Hepatocyte (in vitro differentiated cells): Measurements from ENCODE around the gene POU2AF3. TPM values are rescaled to one million over a fixed set of nuclear protein-coding genes. Genes with fewer than 3 reads are reported as not detected.

Source experiments
- DNase-seq: peaks from one replicate; pipeline ENCODE4 v3.0.0-alpha.2; 2016; ENCODE audit warnings: low spot score
- H2AFZ ChIP-seq: fragments of 200-600 bp; sonication (generic); 2 replicates; pipeline ENCODE4 v1.6.0; 2016; ENCODE audit warnings: antibody characterized with exemption, mild to moderate bottlenecking
- H3K27ac ChIP-seq: fragments of 200-600 bp; sonication (generic); 2 replicates; pipeline ENCODE4 v1.5.1; 2016; ENCODE audit warnings: mild to moderate bottlenecking
- H3K27me3 ChIP-seq: fragments of 200-600 bp; sonication (generic); 2 replicates; pipeline ENCODE4 v1.6.1; 2016
- H3K36me3 ChIP-seq: fragments of 200-600 bp; sonication (generic); replicated peaks from 2 replicates; pipeline ENCODE4 v1.5.1; 2016; ENCODE audit warnings: low read depth; ENCODE audit not compliant: insufficient read depth
- H3K4me1 ChIP-seq: fragments of 200-600 bp; sonication (generic); 2 replicates; pipeline ENCODE4 v1.5.1; 2016; ENCODE audit warnings: mild to moderate bottlenecking, moderate library complexity; ENCODE audit not compliant: insufficient read depth
- H3K4me2 ChIP-seq: fragments of 200-600 bp; sonication (generic); 2 replicates; pipeline ENCODE4 v1.6.0; 2016
- H3K4me3 ChIP-seq: fragments of 200-600 bp; sonication (generic); 2 replicates; pipeline ENCODE4 v1.5.1; 2016; ENCODE audit warnings: mild to moderate bottlenecking
- H3K79me2 ChIP-seq: fragments of 200-600 bp; sonication (generic); 2 replicates; pipeline ENCODE4 v1.6.0; 2017; ENCODE audit warnings: mild to moderate bottlenecking
- H3K9me2 ChIP-seq: fragments of 200-600 bp; sonication (generic); replicated peaks from 2 replicates; pipeline ENCODE4 v1.6.0; 2017; ENCODE audit warnings: mild to moderate bottlenecking; ENCODE audit not compliant: insufficient read depth
- H3K9me3 ChIP-seq: fragments of 200-600 bp; sonication (generic); 2 replicates; pipeline ENCODE4 v1.5.1; 2016; ENCODE audit warnings: low read depth, mild to moderate bottlenecking
- H4K20me1 ChIP-seq: fragments of 200-600 bp; sonication (generic); 2 replicates; pipeline ENCODE4 v1.6.0; 2016; ENCODE audit warnings: mild to moderate bottlenecking; ENCODE audit not compliant: insufficient read depth, poor library complexity, severe bottlenecking
- EZH2 ChIP-seq: fragments of 200-600 bp; sonication (generic); IDR thresholded peaks from 2 replicates; pipeline ENCODE4 v1.6.1; 2016; ENCODE audit warnings: antibody characterized with exemption, mild to moderate bottlenecking, borderline replicate concordance
- EZH2phosphoT487 ChIP-seq: fragments of 200-600 bp; sonication (generic); IDR thresholded peaks from one replicate; pipeline ENCODE4 v1.6.1; 2018; ENCODE audit warnings: antibody characterized with exemption, mild to moderate bottlenecking, low read depth, moderate library complexity; ENCODE audit not compliant: unreplicated experiment, severe bottlenecking
- whole genome bisulfite sequencing: methylation state at CpG from one replicate; pipeline ENCODE4 v1.1.6; 2016; ENCODE audit warnings: low lambda C conversion rate; ENCODE audit errors: missing lambda C conversion rate; 5-methylcytosine and 5-hydroxymethylcytosine counted together
- polyA plus RNA-seq: library from polyadenylated mRNA; unstranded; fragments of >200 nt; fragmentation: Nextera tagmentation; extraction: Ambion mirVana; gene quantifications from 2 replicates; pipeline ENCODE4 v1.2.1, GENCODE V29; 2016
- total RNA-seq: library from RNA; depleted of rRNA; stranded (reverse); fragments of >200 nt; gene quantifications from 2 replicates; pipeline ENCODE4 v1.2.3, GENCODE V29; 2014
- TF ChIP-seq, protein P1 (sequence below): fragments of 200-600 bp; sonication (generic); IDR thresholded peaks from 2 replicates; pipeline ENCODE4 v1.5.1; 2016; ENCODE audit warnings: antibody characterized with exemption, mild to moderate bottlenecking; ENCODE audit not compliant: poor library complexity

The POU2AF3 gene
- total and polyA plus RNA-seq, 2 experiments from 2014 or later, result 2.5 to 3.0 TPM

DNA sequence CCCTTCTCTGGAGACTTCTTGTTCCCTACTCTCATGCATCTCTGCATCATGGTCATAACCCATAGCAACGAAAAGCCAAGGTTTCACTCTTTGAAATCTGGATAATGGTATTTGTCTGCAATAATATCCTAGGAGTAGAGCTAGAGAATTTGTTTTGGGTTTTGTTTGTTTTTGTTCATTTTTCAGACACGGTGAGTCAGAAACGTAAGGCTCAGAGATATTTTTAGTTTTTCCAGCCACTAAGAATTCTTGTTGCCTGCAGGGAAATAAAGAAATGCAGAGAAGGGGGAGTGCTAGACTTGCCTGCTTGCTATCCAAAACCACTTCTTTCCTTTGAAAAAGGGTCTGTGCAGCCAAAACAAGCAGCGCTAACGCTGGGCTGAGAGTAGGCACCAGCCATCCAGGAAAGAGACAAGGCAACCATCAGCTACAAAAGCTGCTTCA lies 26.0 kb downstream of the POU2AF3 start:
- no peaks in the 10 kb centered on the region for H3K9me2 ChIP-seq
- no peaks in the 10 kb centered on the region for H3K27me3 ChIP-seq
- WGBS, result 54% methylated on average over 5 of the region's 5 CpGs
- DNase-seq, result no peak
- H3K27ac ChIP-seq, result no peak overlapping the region
- H3K4me1 ChIP-seq, result peaks cover 19% of the 10 kb centered on the region
- no peak for TF ChIP-seq EZH2
- TF ChIP-seq, protein P1, sequence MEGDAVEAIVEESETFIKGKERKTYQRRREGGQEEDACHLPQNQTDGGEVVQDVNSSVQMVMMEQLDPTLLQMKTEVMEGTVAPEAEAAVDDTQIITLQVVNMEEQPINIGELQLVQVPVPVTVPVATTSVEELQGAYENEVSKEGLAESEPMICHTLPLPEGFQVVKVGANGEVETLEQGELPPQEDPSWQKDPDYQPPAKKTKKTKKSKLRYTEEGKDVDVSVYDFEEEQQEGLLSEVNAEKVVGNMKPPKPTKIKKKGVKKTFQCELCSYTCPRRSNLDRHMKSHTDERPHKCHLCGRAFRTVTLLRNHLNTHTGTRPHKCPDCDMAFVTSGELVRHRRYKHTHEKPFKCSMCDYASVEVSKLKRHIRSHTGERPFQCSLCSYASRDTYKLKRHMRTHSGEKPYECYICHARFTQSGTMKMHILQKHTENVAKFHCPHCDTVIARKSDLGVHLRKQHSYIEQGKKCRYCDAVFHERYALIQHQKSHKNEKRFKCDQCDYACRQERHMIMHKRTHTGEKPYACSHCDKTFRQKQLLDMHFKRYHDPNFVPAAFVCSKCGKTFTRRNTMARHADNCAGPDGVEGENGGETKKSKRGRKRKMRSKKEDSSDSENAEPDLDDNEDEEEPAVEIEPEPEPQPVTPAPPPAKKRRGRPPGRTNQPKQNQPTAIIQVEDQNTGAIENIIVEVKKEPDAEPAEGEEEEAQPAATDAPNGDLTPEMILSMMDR, result no peak
- no peaks in the 10 kb centered on the region for H3K79me2 ChIP-seq
- H3K4me2 ChIP-seq, result no peak overlapping the region
- H3K9me3 ChIP-seq, result no peaks in the 10 kb centered on the region
- no peak overlapping the region for H3K4me3 ChIP-seq
- no peaks in the 10 kb centered on the region for H4K20me1 ChIP-seq
- H3K36me3 ChIP-seq, result no peaks in the 10 kb centered on the region
- H2AFZ ChIP-seq, result no peak overlapping the region

DNA sequence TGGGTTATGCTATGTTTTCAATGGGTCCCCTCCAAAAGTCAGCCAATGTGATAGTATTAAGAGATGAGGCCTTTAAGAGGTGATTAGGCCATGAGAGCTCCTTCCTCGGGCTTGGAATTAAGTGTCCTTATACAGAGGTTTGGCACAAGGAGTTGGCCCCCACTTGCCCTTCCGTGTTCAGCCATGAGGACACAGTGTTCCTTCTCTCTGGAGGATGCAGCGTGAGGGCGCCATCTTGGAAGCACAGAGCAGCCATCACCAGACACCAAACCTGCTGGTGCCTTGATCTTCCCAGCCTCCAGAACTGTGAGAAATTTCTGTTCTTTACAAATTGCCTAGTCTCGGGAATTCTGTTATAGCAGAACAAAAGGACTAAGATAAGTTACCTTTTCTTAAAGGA lies 26.9 kb downstream of the POU2AF3 start:
- Histone ChIP-seq H3K4me2 (no peak overlapping the region), H3K79me2 (no peaks in the 10 kb centered on the region), H3K4me3 (no peak overlapping the region), H4K20me1 (no peaks in the 10 kb centered on the region), H3K9me2 (no peaks in the 10 kb centered on the region), H3K27me3 (no peaks in the 10 kb centered on the region), H2AFZ (no peak overlapping the region), H3K36me3 (no peaks in the 10 kb centered on the region), H3K4me1 (peaks cover 19% of the 10 kb centered on the region), H3K27ac (no peak overlapping the region), H3K9me3 (no peaks in the 10 kb centered on the region)
- 97% methylated on average over 5 of the region's 5 CpGs for WGBS
- no peak for DNase-seq
- TF ChIP-seq, protein P1, result no peak
- TF ChIP-seq EZH2, result no peak
- TF ChIP-seq EZH2phosphoT487, result no peak

DNA sequence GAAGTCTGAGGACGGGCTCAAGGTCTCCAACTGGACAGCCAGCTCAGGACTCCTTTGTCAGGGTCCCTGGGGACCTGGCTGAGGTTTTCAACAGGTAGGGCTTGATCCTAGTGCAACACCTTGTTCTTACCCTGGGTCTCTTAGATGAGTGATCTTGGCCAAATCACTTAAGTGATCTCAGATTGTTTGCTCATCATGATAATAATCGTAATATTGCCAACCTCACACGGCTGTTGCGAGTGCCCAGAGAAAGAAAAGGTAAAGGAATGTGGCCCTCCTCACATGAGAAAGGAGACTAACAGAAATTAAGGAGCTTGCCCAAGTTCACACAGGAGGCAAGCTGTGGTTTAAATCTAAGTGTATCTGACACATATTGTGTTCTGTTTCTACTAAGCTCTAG lies 28.5 kb downstream of the POU2AF3 start:
- DNase-seq, result no peak
- H3K27me3 ChIP-seq, result no peaks in the 10 kb centered on the region
- H3K36me3 ChIP-seq, result no peaks in the 10 kb centered on the region
- no peaks in the 10 kb centered on the region for H4K20me1 ChIP-seq
- 75% methylated on average over 4 of the region's 4 CpGs for WGBS
- H3K27ac ChIP-seq, result no peak overlapping the region
- no peak overlapping the region for H3K4me3 ChIP-seq
- no peaks in the 10 kb centered on the region for H3K9me2 ChIP-seq
- peaks cover 6% of the 10 kb centered on the region for H3K4me1 ChIP-seq
- no peaks in the 10 kb centered on the region for H3K9me3 ChIP-seq
- H3K79me2 ChIP-seq, result no peaks in the 10 kb centered on the region
- no peak overlapping the region for H2AFZ ChIP-seq
- no peak overlapping the region for H3K4me2 ChIP-seq
- TF ChIP-seq, protein P1, result no peak
